Measurements from ENCODE around the gene NAA15. TPM values are rescaled to one million over a fixed set of nuclear protein-coding genes. Genes with fewer than 3 reads are reported as not detected.

NAA15 gene
- total RNA-seq, 1 donor from 2014 or later, result 52.8 TPM

- DNase-seq (ENCODE audit: low spot score, unreplicated experiment), result no peak
- Mint-ChIP-seq H3K27me3 (no peaks in the 10 kb centered on the region), H3K27ac (peak overlapping the region; percentile 97), H3K36me3 (ENCODE audit: insufficient read depth) (peaks cover 3% of the 10 kb centered on the region), H3K4me3 (ENCODE audit: low read depth) (peak overlapping the region; percentile 97), H3K9me3 (ENCODE audit: low read depth) (no peaks in the 10 kb centered on the region), H3K4me1 (ENCODE audit: low read depth) (peaks cover 64% of the 10 kb centered on the region)
- TF ChIP-seq CTCF (IDR thresholded peaks at IDR 0.05; ENCODE audit: unreplicated experiment), result no peak
Measured at GRCh38 chr4:139455126-139455538, 153.8 kb downstream of the NAA15 start.

GRCh38 chr4:139457318-139457717 is 156.0 kb downstream of the NAA15 start:
- Mint-ChIP-seq H3K4me3 (ENCODE audit: low read depth) (peak overlapping the region; percentile 55), H3K4me1 (ENCODE audit: low read depth) (peaks cover 58% of the 10 kb centered on the region), H3K36me3 (ENCODE audit: insufficient read depth) (peaks cover 2% of the 10 kb centered on the region), H3K9me3 (ENCODE audit: low read depth) (no peaks in the 10 kb centered on the region), H3K27ac (peak overlapping the region; percentile 57), H3K27me3 (no peaks in the 10 kb centered on the region)
- no peak for TF ChIP-seq CTCF (IDR thresholded peaks at IDR 0.05; ENCODE audit: unreplicated experiment)
- DNase-seq (ENCODE audit: low spot score, unreplicated experiment), result no peak

- Mint-ChIP-seq H3K36me3 (ENCODE audit: insufficient read depth) (peaks cover 2% of the 10 kb centered on the region), H3K9me3 (ENCODE audit: low read depth) (no peaks in the 10 kb centered on the region), H3K4me3 (ENCODE audit: low read depth) (peak overlapping the region; percentile 8), H3K27ac (peak overlapping the region; percentile 53), H3K4me1 (ENCODE audit: low read depth) (peaks cover 52% of the 10 kb centered on the region), H3K27me3 (no peaks in the 10 kb centered on the region)
- DNase-seq (ENCODE audit: low spot score, unreplicated experiment), result no peak
- TF ChIP-seq CTCF (IDR thresholded peaks at IDR 0.05; ENCODE audit: unreplicated experiment), result no peak
Measured at GRCh38 chr4:139458543-139458942, 157.2 kb downstream of the NAA15 start.

- no peak for DNase-seq (ENCODE audit: low spot score, unreplicated experiment)
- Mint-ChIP-seq H3K9me3 (ENCODE audit: low read depth) (no peaks in the 10 kb centered on the region), H3K27ac (no peak overlapping the region), H3K4me1 (ENCODE audit: low read depth) (peaks cover 52% of the 10 kb centered on the region), H3K36me3 (ENCODE audit: insufficient read depth) (peaks cover 7% of the 10 kb centered on the region), H3K4me3 (ENCODE audit: low read depth) (no peak overlapping the region), H3K27me3 (no peaks in the 10 kb centered on the region)
- no peak for TF ChIP-seq CTCF (IDR thresholded peaks at IDR 0.05; ENCODE audit: unreplicated experiment)
Measured at GRCh38 chr4:139458999-139459398, 157.7 kb downstream of the NAA15 start.

- Mint-ChIP-seq H3K4me1 (ENCODE audit: low read depth) (peaks cover 41% of the 10 kb centered on the region), H3K9me3 (ENCODE audit: low read depth) (no peaks in the 10 kb centered on the region), H3K27ac (no peak overlapping the region), H3K36me3 (ENCODE audit: insufficient read depth) (peaks cover 11% of the 10 kb centered on the region), H3K4me3 (ENCODE audit: low read depth) (no peak overlapping the region), H3K27me3 (no peaks in the 10 kb centered on the region)
- TF ChIP-seq CTCF (IDR thresholded peaks at IDR 0.05; ENCODE audit: unreplicated experiment), result no peak
- DNase-seq (ENCODE audit: low spot score, unreplicated experiment), result no peak
Measured at GRCh38 chr4:139460565-139460964, 159.3 kb downstream of the NAA15 start.

All from progenitor cell of endocrine pancreas (in vitro differentiated cells).